ENCODE measurements around the gene DNM3.

The DNM3 gene

DNA sequence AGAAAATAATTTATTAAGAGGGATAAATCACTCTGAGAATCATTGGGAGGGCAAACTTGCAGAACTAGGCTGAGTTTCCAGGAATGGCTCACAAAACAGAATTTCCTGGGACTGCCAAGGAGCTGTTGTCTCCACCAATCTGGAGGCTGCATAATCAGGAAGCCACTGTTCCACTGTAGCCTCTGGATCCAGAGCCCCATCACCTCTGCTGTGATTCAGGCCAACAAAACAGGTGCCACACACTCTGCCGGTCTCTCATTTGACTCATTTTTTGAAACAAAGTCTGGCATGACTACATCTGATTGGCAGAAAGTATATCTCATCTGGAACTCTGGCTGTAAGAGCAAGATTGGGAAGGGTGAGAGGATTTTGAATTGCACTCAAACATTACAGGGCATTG is 400.2 kb downstream of the DNM3 start:
- H3K36me3 ChIP-seq: no peaks in the 10 kb centered on the region
- no peaks in the 10 kb centered on the region for H3K9me3 ChIP-seq
- H3K4me1 ChIP-seq (ENCODE audit: control insufficient read depth in 1 of 2, insufficient read depth in 1 of 2, low read depth in 1 of 2, low read length in 1 of 2): no peaks in the 10 kb centered on the region
- TF ChIP-seq, protein P1, sequence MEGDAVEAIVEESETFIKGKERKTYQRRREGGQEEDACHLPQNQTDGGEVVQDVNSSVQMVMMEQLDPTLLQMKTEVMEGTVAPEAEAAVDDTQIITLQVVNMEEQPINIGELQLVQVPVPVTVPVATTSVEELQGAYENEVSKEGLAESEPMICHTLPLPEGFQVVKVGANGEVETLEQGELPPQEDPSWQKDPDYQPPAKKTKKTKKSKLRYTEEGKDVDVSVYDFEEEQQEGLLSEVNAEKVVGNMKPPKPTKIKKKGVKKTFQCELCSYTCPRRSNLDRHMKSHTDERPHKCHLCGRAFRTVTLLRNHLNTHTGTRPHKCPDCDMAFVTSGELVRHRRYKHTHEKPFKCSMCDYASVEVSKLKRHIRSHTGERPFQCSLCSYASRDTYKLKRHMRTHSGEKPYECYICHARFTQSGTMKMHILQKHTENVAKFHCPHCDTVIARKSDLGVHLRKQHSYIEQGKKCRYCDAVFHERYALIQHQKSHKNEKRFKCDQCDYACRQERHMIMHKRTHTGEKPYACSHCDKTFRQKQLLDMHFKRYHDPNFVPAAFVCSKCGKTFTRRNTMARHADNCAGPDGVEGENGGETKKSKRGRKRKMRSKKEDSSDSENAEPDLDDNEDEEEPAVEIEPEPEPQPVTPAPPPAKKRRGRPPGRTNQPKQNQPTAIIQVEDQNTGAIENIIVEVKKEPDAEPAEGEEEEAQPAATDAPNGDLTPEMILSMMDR (IDR thresholded peaks at IDR 0.05): no peak
- no peak overlapping the region for H3K4me3 ChIP-seq (ENCODE audit: low read depth in 1 of 2, low read length in 1 of 2)
- H3K27me3 ChIP-seq: no peaks in the 10 kb centered on the region
- H3K27ac ChIP-seq: no peak overlapping the region

DNA sequence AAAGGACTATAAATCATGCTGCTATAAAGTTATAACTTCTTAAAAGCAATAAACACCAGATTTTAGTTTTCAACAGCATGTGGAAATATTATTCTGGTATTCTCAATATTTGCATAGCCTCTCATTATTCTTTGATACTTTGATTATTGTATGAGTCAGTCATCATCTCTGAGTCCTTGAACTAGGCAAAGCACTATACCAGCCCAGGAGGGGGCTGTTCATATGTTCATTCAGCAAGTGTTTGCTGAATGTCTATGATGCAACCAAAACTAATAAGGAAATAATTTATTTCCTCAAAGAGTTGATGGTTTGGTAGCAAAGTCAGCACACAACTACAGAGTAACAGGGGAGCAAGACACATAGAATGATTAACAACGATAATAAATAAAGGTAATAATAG is 403.6 kb downstream of the DNM3 start:
- Histone ChIP-seq H3K9me3 (no peaks in the 10 kb centered on the region), H3K4me3 (ENCODE audit: low read depth in 1 of 2, low read length in 1 of 2) (no peak overlapping the region), H3K4me1 (ENCODE audit: control insufficient read depth in 1 of 2, insufficient read depth in 1 of 2, low read depth in 1 of 2, low read length in 1 of 2) (no peaks in the 10 kb centered on the region), H3K36me3 (no peaks in the 10 kb centered on the region), H3K27me3 (no peaks in the 10 kb centered on the region), H3K27ac (no peak overlapping the region)
- TF ChIP-seq, protein P1 (IDR thresholded peaks at IDR 0.05): no peak

DNA sequence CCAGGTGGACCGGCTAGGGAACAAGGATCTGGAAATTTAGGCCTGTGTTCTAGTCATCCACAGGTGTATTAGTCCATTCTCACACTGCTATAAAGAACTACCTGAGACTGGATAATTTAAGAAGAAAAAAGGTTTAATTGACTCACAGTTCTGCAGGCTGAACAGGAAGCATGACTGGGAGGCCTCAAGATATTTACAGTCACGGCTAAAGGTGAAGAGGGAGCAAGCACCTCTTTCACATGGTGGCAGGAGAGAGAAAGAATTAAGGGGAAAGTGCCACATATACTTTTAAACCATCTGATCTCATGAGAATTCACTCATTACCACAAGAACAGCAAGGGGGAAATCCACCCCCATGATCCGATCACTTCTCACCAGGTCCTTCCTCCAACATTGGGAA is 404.5 kb downstream of the DNM3 start:
- H3K36me3 ChIP-seq: no peaks in the 10 kb centered on the region
- TF ChIP-seq, protein P1 (IDR thresholded peaks at IDR 0.05): no peak
- no peaks in the 10 kb centered on the region for H3K9me3 ChIP-seq
- no peaks in the 10 kb centered on the region for H3K4me1 ChIP-seq (ENCODE audit: control insufficient read depth in 1 of 2, insufficient read depth in 1 of 2, low read depth in 1 of 2, low read length in 1 of 2)
- H3K27ac ChIP-seq: no peak overlapping the region
- no peaks in the 10 kb centered on the region for H3K27me3 ChIP-seq
- no peak overlapping the region for H3K4me3 ChIP-seq (ENCODE audit: low read depth in 1 of 2, low read length in 1 of 2)

DNA sequence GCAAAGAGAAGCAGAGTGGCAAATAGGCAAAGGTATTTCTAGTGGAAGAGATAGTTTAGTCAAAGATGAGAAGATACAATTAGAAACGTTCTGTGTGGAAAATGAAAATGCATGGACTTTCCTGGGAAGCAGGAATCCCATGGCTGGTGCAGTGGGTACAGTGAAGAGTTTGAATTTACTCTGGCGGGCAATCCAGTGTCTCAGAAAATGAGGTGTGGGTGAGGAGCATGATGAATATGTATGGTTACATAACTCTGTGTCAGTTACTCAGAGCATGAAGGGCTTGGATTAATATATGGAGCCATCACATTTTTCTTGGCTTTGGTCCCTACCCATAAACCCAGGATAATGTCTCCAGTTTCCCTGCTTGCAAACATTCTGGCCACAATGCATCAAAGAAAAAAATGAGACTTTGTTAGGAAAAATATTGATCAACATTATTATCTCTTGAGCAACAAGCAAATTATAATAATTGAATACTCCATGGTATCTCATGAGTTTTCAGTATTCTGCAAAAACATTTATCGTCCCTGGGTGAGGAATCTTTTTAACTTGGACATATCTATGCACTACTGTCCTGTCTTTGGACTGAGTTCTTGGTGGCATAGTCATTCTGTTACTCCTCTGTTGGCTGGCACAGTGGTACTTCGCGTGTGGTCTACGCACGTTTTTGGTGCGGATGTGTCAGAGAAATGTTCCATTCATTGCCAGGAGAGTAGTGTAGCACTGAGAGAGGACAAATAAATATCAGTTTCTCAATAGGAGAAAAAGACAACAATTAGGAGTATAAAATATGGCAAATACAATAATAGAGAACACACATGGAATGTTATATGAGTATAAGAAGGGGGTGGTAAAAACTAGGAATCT is 405.5 kb downstream of the DNM3 start:
- no peaks in the 10 kb centered on the region for H3K9me3 ChIP-seq
- no peaks in the 10 kb centered on the region for H3K27me3 ChIP-seq
- H3K4me1 ChIP-seq (ENCODE audit: control insufficient read depth in 1 of 2, insufficient read depth in 1 of 2, low read depth in 1 of 2, low read length in 1 of 2): no peaks in the 10 kb centered on the region
- no peak overlapping the region for H3K4me3 ChIP-seq (ENCODE audit: low read depth in 1 of 2, low read length in 1 of 2)
- H3K36me3 ChIP-seq: no peaks in the 10 kb centered on the region
- TF ChIP-seq, protein P1 (IDR thresholded peaks at IDR 0.05): no peak
- no peak overlapping the region for H3K27ac ChIP-seq

DNA sequence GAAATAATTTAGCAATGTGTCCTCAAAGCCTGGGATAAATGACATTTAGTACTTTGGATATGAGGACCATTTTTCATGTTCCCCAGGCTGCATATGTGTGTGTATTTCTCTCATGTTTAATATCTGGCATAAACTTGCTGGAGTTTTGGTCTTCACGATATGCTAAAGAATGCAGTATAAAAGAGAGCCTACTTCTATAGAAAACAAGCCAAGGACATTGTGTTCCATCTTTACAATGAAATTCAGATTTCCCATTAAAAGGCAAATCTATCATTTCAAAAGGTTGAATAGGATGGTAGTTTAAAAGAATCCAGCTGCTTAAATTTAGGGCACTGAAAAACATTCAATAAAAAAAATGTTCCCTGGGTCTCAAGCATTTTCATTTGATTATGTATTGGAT is 410.2 kb downstream of the DNM3 start:
- no peak overlapping the region for H3K4me3 ChIP-seq (ENCODE audit: low read depth in 1 of 2, low read length in 1 of 2)

More for the DNA sequence above, 410.2 kb downstream of the DNM3 start:
- H3K36me3 ChIP-seq: no peaks in the 10 kb centered on the region
- TF ChIP-seq, protein P1 (IDR thresholded peaks at IDR 0.05): no peak
- H3K27me3 ChIP-seq: no peaks in the 10 kb centered on the region
- H3K27ac ChIP-seq: no peak overlapping the region
- H3K4me1 ChIP-seq (ENCODE audit: control insufficient read depth in 1 of 2, insufficient read depth in 1 of 2, low read depth in 1 of 2, low read length in 1 of 2): no peaks in the 10 kb centered on the region
- no peaks in the 10 kb centered on the region for H3K9me3 ChIP-seq

Measured in neutrophil (primary cell).